Suprapubic skin (tissue), 4 donors: Measurements from ENCODE around the gene FNBP1. TPM values are rescaled to one million over a fixed set of nuclear protein-coding genes. Genes with fewer than 3 reads are reported as not detected.
"Not testable (repeated sequence)": the region's sequence is repeated elsewhere in the genome, so short reads cannot be mapped to it uniquely, and the experiment has no call there.

Experiments
- DNase-seq, 2 donors: peaks; one replicate each; pipeline ENCODE4 v3.0.0-alpha.2; 2019; ENCODE audit warnings: low spot score in 2 of 2
- H3K27ac ChIP-seq: fragments of 200-600 bp; sonication (generic); one replicate; pipeline ENCODE4 v1.5.1; 2019
- H3K27me3 ChIP-seq: fragments of 200-600 bp; sonication (generic); one replicate; pipeline ENCODE4 v1.5.1; 2019
- H3K36me3 ChIP-seq: fragments of 200-600 bp; sonication (generic); one replicate; pipeline ENCODE4 v1.5.1; 2019
- H3K4me1 ChIP-seq: fragments of 200-600 bp; sonication (generic); one replicate; pipeline ENCODE4 v1.5.1; 2019
- H3K4me3 ChIP-seq: fragments of 200-600 bp; sonication (generic); one replicate; pipeline ENCODE4 v1.5.1; 2019; ENCODE audit warnings: mild to moderate bottlenecking
- H3K9me3 ChIP-seq: fragments of 200-600 bp; sonication (generic); one replicate; pipeline ENCODE4 v1.5.1; 2019
- EP300 ChIP-seq: sonication (generic); formaldehyde crosslinking; IDR thresholded peaks from one replicate; pipeline ENCODE4 v1.6.1; 2017; ENCODE audit warnings: antibody characterized with exemption
- POLR2A ChIP-seq, 2 donors: fragments of 450-650 bp; IDR thresholded peaks; one replicate each; pipeline ENCODE4 v1.6.1; 2017; ENCODE audit warnings: antibody characterized with exemption in 2 of 2, mild to moderate bottlenecking in 2 of 2, moderate library complexity in 2 of 2
- POLR2AphosphoS5 ChIP-seq, 3 donors: sonication (generic); formaldehyde crosslinking; IDR thresholded peaks; one replicate each; pipeline ENCODE4 v1.6.1; 2017; ENCODE audit warnings: antibody characterized with exemption in 3 of 3
- WGBS: methylation state at CpG from one replicate; pipeline ENCODE4 v1.1.5; 2018; 5-methylcytosine and 5-hydroxymethylcytosine counted together
- total RNA-seq, 4 donors: library from RNA; depleted of rRNA; stranded (reverse); fragments of >200 nt; gene quantifications; one replicate each; pipeline ENCODE4 v1.1.0, GENCODE V29; 2016
- TF ChIP-seq, protein P1 (sequence below), 2 donors: fragments of 200-600 bp in 1 of 2; fragments of 450-650 bp in 1 of 2; sonication (generic) in 1 of 2; IDR thresholded peaks; one replicate each; pipeline ENCODE4 v1.5.1; 2016 to 2019; ENCODE audit warnings: antibody characterized with exemption in 2 of 2, mild to moderate bottlenecking in 1 of 2, moderate library complexity in 1 of 2

FNBP1 gene
- total RNA-seq, 4 donors from 2014 or later, result 23.7 to 50.5 (median 43.3) TPM

DNA sequence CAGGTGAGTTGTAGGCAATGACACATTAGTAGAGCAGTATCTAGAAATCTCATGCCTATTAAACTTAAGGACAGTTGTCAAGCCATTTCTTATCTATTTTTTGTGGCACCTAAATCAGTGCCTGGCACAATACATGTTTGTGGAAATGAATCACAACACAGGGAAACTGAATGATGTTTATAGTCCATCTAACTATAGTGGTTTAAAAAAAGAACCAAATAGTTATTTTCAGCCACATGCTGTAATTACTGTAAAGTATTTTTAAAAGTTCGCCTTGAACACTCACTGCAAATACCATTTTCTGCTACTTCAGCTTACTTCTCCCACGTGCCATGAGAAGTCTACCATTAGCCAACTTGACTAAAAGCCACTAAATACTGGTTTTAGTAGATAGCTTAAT is 21.9 kb downstream of the FNBP1 start:
- Histone ChIP-seq H3K9me3 (no peaks in the 10 kb centered on the region), H3K4me1 (peaks cover 16% of the 10 kb centered on the region), H3K36me3 (peaks cover 2% of the 10 kb centered on the region), H3K4me3 (no peak overlapping the region), H3K27me3 (no peaks in the 10 kb centered on the region), H3K27ac (no peak overlapping the region)
- TF ChIP-seq, protein P1, sequence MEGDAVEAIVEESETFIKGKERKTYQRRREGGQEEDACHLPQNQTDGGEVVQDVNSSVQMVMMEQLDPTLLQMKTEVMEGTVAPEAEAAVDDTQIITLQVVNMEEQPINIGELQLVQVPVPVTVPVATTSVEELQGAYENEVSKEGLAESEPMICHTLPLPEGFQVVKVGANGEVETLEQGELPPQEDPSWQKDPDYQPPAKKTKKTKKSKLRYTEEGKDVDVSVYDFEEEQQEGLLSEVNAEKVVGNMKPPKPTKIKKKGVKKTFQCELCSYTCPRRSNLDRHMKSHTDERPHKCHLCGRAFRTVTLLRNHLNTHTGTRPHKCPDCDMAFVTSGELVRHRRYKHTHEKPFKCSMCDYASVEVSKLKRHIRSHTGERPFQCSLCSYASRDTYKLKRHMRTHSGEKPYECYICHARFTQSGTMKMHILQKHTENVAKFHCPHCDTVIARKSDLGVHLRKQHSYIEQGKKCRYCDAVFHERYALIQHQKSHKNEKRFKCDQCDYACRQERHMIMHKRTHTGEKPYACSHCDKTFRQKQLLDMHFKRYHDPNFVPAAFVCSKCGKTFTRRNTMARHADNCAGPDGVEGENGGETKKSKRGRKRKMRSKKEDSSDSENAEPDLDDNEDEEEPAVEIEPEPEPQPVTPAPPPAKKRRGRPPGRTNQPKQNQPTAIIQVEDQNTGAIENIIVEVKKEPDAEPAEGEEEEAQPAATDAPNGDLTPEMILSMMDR (IDR thresholded peaks at IDR 0.05), result no peak
- TF ChIP-seq POLR2A (IDR thresholded peaks at IDR 0.05) (no peak), POLR2AphosphoS5 (IDR thresholded peaks at IDR 0.05) (no peak), EP300 (no peak)
- DNase-seq, result no peak
- WGBS, result 68% methylated on average over 2 of the region's 2 CpGs

DNA sequence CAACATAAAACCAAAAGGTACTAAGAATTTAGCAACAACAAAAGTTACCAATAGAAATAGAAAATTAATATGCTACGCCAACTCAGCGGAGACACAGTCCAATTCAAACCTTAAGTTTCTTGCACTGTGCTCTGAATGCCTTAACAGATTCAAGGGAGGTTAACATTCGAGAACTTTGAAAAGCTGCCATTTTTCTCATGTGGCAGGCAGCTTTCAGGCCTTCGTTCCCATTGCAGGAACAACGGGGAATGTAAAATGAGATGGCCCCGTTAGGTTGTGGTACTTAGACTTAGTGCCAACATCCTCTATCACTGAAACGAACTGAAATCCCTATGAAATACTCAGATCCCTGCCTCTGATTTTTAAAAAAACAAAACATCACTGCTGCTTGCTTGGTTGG is 22.4 kb downstream of the FNBP1 start:
- H3K4me3 ChIP-seq, result no peak overlapping the region
- no peak overlapping the region for H3K27ac ChIP-seq
- WGBS, result 52% methylated on average over 7 of the region's 7 CpGs
- no peak for DNase-seq
- H3K9me3 ChIP-seq, result no peaks in the 10 kb centered on the region
- H3K36me3 ChIP-seq, result peaks cover 4% of the 10 kb centered on the region
- no peaks in the 10 kb centered on the region for H3K27me3 ChIP-seq
- peaks cover 16% of the 10 kb centered on the region for H3K4me1 ChIP-seq
- TF ChIP-seq, protein P1 (IDR thresholded peaks at IDR 0.05), result no peak
- TF ChIP-seq POLR2AphosphoS5 (IDR thresholded peaks at IDR 0.05), result no peak
- TF ChIP-seq POLR2A (IDR thresholded peaks at IDR 0.05), result no peak
- TF ChIP-seq EP300, result no peak

DNA sequence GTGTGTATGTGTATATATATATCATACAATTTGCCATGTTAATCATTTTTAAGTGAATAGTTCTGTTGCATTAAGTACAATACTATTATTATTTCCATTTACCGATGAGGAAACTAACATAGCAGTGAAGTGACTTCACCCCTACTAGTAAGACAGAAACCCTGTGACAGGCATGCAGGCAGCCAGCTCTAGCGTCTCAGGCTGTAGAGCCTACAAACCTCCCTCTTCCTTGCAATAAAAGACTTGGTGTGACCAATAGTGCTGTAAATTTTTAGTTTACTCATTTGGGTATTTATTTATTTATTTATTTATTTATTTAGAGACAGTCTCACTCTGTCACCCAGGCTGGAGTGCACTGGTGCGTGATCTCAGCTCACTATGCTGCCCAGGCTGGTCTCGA is 24.7 kb downstream of the FNBP1 start:
- no peak overlapping the region for H3K27ac ChIP-seq
- no peak for TF ChIP-seq POLR2AphosphoS5 (IDR thresholded peaks at IDR 0.05)
- TF ChIP-seq EP300, result no peak
- TF ChIP-seq, protein P1 (IDR thresholded peaks at IDR 0.05), result no peak
- TF ChIP-seq POLR2A (IDR thresholded peaks at IDR 0.05), result no peak
- no peak for DNase-seq

DNA sequence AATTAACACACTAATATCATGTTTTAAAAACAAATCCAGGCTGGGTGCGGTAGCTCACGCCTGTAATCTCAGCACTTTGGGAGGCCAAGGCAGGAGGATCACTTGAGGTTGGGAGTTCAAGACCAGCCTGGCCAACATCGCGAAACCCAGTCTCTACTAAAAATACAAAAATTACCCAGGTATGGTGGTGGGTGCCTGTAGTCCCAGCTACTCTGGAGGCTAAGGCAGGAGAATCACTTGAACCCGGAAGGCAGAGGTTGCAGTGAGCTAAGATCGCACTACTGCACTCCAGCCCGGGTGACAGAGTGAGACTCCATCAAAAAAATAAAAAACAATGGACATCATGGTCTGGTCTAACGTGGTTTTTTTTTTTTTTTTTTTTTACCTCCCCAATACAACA is 25.5 kb downstream of the FNBP1 start:
- H3K36me3 ChIP-seq, H3K27ac ChIP-seq, H3K9me3 ChIP-seq, H3K4me1 ChIP-seq, H3K27me3 ChIP-seq, DNase-seq, H3K4me3 ChIP-seq: not testable (repeated sequence)
- 92% methylated on average over 8 of the region's 8 CpGs for WGBS

More for the DNA sequence above, 24.7 kb downstream of the FNBP1 start:
- Histone ChIP-seq H3K36me3 (peaks cover 4% of the 10 kb centered on the region), H3K27me3 (no peaks in the 10 kb centered on the region), H3K9me3 (no peaks in the 10 kb centered on the region), H3K4me1 (peaks cover 11% of the 10 kb centered on the region), H3K4me3 (no peak overlapping the region)
- WGBS, result 87% methylated on average over 4 of the region's 4 CpGs

DNA sequence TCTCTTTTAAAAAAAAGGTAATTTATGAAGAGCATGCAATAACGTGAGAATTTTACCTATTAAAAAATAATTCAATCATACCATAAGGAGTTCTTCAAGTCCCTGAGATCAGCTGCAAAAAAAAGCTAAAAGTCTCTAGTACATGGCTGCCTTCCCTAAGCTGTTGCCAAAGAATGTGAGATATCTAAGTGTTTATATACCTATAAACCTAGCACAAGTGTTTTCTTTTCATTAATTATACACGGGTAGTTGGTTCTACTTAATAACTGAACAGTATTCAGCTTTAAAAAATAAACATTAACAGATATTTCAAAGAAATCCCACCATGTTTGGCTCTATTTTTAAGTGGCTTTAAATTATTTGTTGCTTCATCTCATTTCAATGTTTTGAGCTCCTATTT is 25.9 kb downstream of the FNBP1 start:
- no peak overlapping the region for H3K27ac ChIP-seq
- 51% methylated on average over 2 of the region's 2 CpGs for WGBS
- no peak for TF ChIP-seq EP300
- no peak for TF ChIP-seq POLR2A (IDR thresholded peaks at IDR 0.05)
- TF ChIP-seq POLR2AphosphoS5 (IDR thresholded peaks at IDR 0.05), result no peak
- TF ChIP-seq, protein P1 (IDR thresholded peaks at IDR 0.05), result no peak
- no peaks in the 10 kb centered on the region for H3K9me3 ChIP-seq
- DNase-seq, result no peak
- H3K27me3 ChIP-seq, result no peaks in the 10 kb centered on the region
- peaks cover 4% of the 10 kb centered on the region for H3K36me3 ChIP-seq
- H3K4me3 ChIP-seq, result no peak overlapping the region
- H3K4me1 ChIP-seq, result peaks cover 3% of the 10 kb centered on the region

DNA sequence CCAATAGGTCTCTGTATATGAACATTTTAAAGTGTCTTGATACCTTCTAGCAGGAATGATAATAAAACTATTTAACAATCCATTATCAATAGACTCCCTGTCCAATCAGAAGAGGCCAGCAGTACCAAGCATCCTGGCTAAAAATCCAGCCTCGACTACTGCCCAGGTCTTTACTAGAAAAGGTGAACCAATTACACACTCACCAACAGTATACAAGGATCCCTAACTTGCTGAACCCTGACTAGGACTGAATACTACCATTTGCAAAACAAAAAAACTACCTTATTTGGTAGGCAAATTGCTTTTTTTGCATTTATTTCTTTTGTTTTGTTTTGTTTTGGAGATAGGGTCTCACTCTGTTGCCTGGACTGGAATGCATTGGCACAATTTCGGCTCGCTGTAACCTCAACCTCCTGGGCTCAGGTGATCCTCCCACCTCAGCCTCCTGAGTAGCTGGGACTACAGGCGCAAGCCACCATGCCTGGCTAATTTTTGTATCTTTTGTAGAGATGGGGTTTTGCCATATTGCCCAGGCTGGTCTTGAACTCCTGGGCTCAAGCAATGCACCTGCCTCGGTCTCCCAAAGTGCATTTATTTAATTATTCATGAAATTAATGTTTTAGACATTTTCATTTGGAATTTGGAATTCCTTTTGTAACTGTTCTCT is 27.5 kb downstream of the FNBP1 start:
- H3K36me3 ChIP-seq, result peaks cover 4% of the 10 kb centered on the region
- H3K4me3 ChIP-seq, result no peak overlapping the region
- no peak for DNase-seq
- no peak overlapping the region for H3K27ac ChIP-seq
- no peaks in the 10 kb centered on the region for H3K27me3 ChIP-seq
- TF ChIP-seq POLR2A (IDR thresholded peaks at IDR 0.05), result no peak
- TF ChIP-seq EP300, result no peak
- TF ChIP-seq POLR2AphosphoS5 (IDR thresholded peaks at IDR 0.05), result no peak
- TF ChIP-seq, protein P1 (IDR thresholded peaks at IDR 0.05), result no peak
- no peaks in the 10 kb centered on the region for H3K9me3 ChIP-seq
- H3K4me1 ChIP-seq, result no peaks in the 10 kb centered on the region
- WGBS, result 96% methylated on average over 5 of the region's 5 CpGs
